Prostate gland (tissue), 2 donors: ENCODE data around the gene FHOD3. TPM values are rescaled to one million over a fixed set of nuclear protein-coding genes. Genes with fewer than 3 reads are reported as not detected.
A peak's percentile ranks its signal among the peaks of the same experiment; 100 is the strongest.

Experiments used
- DNase-seq: peaks from one replicate; pipeline ENCODE4 v3.0.0-alpha.2; 2019; ENCODE audit warnings: low spot score
- H3K27ac ChIP-seq, 2 donors: fragments of 200-600 bp; sonication (generic); 2 replicates each; pipeline ENCODE4 v1.5.1; 2017 to 2019
- H3K27me3 ChIP-seq: fragments of 200-600 bp; sonication (generic); replicated peaks from 2 replicates; pipeline ENCODE4 v1.5.1; 2019; ENCODE audit not compliant: insufficient read depth
- H3K36me3 ChIP-seq, 2 donors: fragments of 200-600 bp; sonication (generic); 1 replicate in 1 of 2; 2 replicates in 1 of 2; pipeline versions ENCODE4 v1.5.1 to v1.8.1; 2017 to 2019
- H3K4me1 ChIP-seq: fragments of 200-600 bp; sonication (generic); replicated peaks from 2 replicates; pipeline ENCODE4 v1.5.1; 2019
- H3K4me3 ChIP-seq, 2 donors: fragments of 200-600 bp; sonication (generic); 2 replicates each; pipeline ENCODE4 v1.5.1; 2017 to 2019
- H3K9me3 ChIP-seq: fragments of 200-600 bp; sonication (generic); 2 replicates; pipeline ENCODE4 v1.5.1; 2017
- POLR2A ChIP-seq: fragments of 450-650 bp; IDR thresholded peaks from one replicate; pipeline ENCODE4 v1.6.1; 2016; ENCODE audit warnings: antibody characterized with exemption, mild to moderate bottlenecking
- POLR2AphosphoS5 ChIP-seq: sonication (generic); formaldehyde crosslinking; IDR thresholded peaks from one replicate; pipeline ENCODE4 v1.6.1; 2017; ENCODE audit warnings: antibody characterized with exemption
- WGBS: methylation state at CpG from one replicate; pipeline ENCODE4 v1.1.5; 2018; 5-methylcytosine and 5-hydroxymethylcytosine counted together
- intact Hi-C: fragments of 100-400 bp; cut with DNase I; formaldehyde crosslinking; loops from one replicate; pipeline ENCODE4 v1.14.2; 2022
- total RNA-seq, 2 donors: library from RNA; depleted of rRNA; stranded (reverse); fragments of >200 nt; gene quantifications; one replicate each; pipeline ENCODE4 v1.1.0, GENCODE V29; 2016
- TF ChIP-seq, protein P1 (sequence below), 4 experiments: fragments of 200-600 bp in 2 of 4; fragments of 450-650 bp in 2 of 4; sonication (generic) in 2 of 4; IDR thresholded peaks; 1 replicate in 3 of 4; 2 replicates in 1 of 4; pipeline ENCODE4 v1.5.1; 2016 to 2019; ENCODE audit warnings: antibody characterized with exemption in 4 of 4, mild to moderate bottlenecking in 2 of 4, moderate library complexity in 2 of 4

FHOD3 gene
- 10 to 100 TPM; 25.1 to 52.5 TPM for total RNA-seq

DNA sequence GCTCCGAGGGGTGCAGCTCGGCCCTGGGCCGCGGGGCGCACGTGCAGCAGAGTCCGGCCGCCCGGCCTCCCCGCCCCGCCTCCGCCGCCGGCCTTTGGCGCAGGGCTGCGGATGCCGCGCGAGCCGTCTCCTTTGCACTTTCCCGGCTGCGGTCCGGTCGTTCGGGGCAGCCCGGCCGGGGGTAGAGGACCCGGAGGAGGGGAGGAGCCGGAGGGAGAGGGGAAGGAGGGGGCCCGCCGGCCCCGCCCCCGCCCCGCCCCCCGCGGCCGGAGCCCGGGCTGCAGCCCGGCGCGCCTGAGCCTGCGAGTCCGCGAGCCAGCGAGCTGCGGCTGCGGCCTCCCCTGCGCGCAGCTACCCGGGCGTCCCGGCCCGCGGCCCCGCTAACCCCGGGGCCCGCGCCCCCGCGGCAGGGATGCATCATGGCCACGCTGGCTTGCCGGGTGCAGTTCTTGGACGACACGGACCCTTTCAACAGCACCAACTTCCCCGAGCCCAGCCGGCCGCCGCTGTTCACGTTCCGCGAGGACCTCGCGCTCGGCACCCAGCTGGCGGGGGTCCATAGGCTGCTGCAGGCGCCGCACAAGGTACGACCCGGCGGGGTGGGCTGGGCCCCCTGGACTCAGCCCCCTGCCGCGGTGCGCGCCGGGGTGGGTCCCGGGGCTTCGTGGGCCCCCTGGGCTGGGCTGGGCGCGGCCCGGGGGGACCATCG, at the start of gene FHOD3:
TSS of gene FHOD3 (plus strand) at position 297 of the 709 bp plus-strand sequence. CDS start at position 420, 123 bp downstream.
- Histone ChIP-seq H3K27me3 (no peaks in the 10 kb centered on the region), H3K36me3 (no peaks in the 10 kb centered on the region), H3K27ac (peak within 1 kb of the TSS; percentile 54 to 68), H3K4me1 (peaks cover 6% of the 10 kb centered on the region), H3K9me3 (no peaks in the 10 kb centered on the region), H3K4me3 (peak within 1 kb of the TSS; percentile 54 to 63)
- WGBS: 0% methylated on average over 37 of the region's 91 CpGs
- DNase-seq: peak; percentile 40
- intact Hi-C loops: loop anchor here (2.0 to 10.0 kb wide), 5 partner anchors 117 to 517 kb away; no protein-coding TSS in a partner anchor
- TF ChIP-seq POLR2AphosphoS5: no peak

DNA sequence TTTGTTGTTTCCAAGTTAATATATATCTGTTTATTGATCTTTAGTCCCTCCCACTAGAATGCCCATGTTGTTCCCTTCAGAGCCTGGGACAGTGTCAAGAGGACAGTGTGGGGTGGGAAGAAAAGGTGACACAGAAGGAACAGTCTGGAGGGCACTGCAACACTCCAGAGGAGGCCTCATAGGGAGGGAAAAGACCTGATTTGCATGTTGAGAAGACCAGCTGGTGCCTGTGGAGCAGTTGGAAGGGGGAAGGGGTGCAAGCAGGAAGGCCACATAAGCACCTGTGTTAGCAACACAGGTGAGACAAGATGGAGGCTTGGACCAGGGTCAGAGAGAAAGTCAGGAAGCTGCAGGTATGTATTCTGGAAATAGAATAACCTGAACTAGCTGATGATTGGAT, 48.1 kb upstream of the FHOD3 start:
- intact Hi-C loops: no loop called here
- Histone ChIP-seq H3K36me3 (no peaks in the 10 kb centered on the region), H3K27ac (no peak overlapping the region), H3K27me3 (no peaks in the 10 kb centered on the region), H3K4me1 (no peaks in the 10 kb centered on the region), H3K4me3 (no peak overlapping the region), H3K9me3 (no peaks in the 10 kb centered on the region)
- TF ChIP-seq POLR2A (no peak), POLR2AphosphoS5 (no peak)
- TF ChIP-seq, protein P1, sequence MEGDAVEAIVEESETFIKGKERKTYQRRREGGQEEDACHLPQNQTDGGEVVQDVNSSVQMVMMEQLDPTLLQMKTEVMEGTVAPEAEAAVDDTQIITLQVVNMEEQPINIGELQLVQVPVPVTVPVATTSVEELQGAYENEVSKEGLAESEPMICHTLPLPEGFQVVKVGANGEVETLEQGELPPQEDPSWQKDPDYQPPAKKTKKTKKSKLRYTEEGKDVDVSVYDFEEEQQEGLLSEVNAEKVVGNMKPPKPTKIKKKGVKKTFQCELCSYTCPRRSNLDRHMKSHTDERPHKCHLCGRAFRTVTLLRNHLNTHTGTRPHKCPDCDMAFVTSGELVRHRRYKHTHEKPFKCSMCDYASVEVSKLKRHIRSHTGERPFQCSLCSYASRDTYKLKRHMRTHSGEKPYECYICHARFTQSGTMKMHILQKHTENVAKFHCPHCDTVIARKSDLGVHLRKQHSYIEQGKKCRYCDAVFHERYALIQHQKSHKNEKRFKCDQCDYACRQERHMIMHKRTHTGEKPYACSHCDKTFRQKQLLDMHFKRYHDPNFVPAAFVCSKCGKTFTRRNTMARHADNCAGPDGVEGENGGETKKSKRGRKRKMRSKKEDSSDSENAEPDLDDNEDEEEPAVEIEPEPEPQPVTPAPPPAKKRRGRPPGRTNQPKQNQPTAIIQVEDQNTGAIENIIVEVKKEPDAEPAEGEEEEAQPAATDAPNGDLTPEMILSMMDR (IDR thresholded peaks at IDR 0.05): no peak
- no peak for DNase-seq

DNA sequence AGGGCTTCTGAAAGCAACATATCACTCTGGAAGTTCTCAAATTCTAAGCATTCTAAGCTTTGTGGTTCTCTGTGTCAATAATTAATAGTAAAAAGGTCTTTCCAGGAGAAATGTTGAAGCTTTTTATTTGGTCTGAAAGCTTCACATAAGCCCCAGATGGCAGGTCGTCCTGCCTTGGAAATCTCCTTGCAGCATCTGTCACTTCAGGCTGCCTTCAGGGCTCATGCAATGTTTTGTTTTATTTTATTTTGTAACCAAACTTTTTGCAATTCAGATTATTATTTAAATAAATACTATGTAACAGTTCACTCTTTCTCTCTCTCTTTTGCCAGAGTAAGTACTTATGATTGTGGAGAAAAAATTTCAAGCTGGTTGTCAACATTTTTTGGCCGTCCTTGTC, 46.7 kb upstream of the FHOD3 start:
- DNase-seq: no peak
- Histone ChIP-seq H3K4me1 (no peaks in the 10 kb centered on the region), H3K36me3 (no peaks in the 10 kb centered on the region), H3K27ac (no peak overlapping the region), H3K27me3 (no peaks in the 10 kb centered on the region), H3K4me3 (no peak overlapping the region), H3K9me3 (no peaks in the 10 kb centered on the region)
- WGBS: 61% methylated on average over 2 of the region's 2 CpGs
- intact Hi-C loops: no loop called here
- TF ChIP-seq POLR2AphosphoS5 (no peak), POLR2A (no peak)
- TF ChIP-seq, protein P1 (IDR thresholded peaks at IDR 0.05): no peak

DNA sequence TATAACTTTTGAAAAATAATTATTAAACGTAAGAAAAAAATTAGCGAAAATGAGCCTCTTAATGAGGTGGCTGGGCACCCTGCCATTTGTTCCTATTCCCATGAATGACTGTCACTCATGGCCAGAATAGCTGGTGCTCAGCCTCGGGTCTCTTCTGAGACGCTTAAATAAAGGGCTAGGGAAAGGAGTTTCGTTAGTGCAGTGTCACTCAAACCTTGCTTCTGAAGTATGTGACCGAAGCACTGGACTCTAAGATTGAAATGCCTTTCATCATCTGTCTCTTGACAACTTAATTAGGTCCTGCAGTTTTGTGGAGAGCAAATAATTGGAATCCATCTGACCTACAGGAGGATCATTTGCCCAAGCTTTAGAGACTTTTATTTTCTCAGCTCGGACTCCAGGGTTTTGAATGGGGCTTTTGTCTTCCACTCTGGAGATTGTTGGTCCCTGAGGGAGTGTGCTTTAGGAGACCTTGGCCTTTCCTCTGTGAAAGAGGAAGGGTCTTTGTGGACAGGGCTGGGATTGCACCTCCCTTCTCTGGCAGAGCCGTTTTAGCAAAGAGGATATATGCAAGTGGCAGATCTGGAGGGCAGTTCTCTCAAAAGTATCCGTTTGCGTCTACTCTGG, 42.3 kb upstream of the FHOD3 start:
- H3K27me3 ChIP-seq: no peaks in the 10 kb centered on the region
- TF ChIP-seq, protein P1 (IDR thresholded peaks at IDR 0.05): no peak
- no peak for TF ChIP-seq POLR2AphosphoS5
- no peak for TF ChIP-seq POLR2A
- DNase-seq: no peak
- WGBS: 75% methylated on average over 10 of the region's 10 CpGs
- no peaks in the 10 kb centered on the region for H3K9me3 ChIP-seq
- H3K36me3 ChIP-seq: no peaks in the 10 kb centered on the region
- intact Hi-C loops: no loop called here
- H3K4me1 ChIP-seq: no peaks in the 10 kb centered on the region
- no peak overlapping the region for H3K27ac ChIP-seq
- no peak overlapping the region for H3K4me3 ChIP-seq

DNA sequence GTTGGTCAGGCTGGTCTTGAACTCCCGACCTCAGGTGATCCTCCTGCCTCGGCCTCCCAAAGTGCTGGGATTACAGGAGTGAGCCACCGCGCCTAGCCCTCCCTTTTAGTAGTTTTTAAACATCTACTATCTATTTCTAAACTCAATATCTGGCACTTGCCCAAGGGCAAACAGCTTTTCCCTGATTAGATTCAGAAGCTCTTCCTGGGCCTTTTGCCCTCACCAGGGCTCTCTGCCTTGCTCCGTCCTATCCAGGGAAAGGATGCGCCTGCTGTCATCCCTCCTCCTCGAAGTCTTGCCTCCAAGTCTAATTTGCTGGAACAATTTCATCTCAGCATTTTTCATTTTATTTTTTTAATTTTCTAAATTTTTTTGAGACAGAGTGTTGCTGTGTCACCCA, 41.4 kb upstream of the FHOD3 start:
- no peaks in the 10 kb centered on the region for H3K9me3 ChIP-seq
- no peak for TF ChIP-seq POLR2AphosphoS5
- H3K4me1 ChIP-seq: no peaks in the 10 kb centered on the region
- no peak overlapping the region for H3K4me3 ChIP-seq
- intact Hi-C loops: no loop called here
- 90% methylated on average over 7 of the region's 7 CpGs for WGBS
- H3K36me3 ChIP-seq: no peaks in the 10 kb centered on the region
- H3K27ac ChIP-seq: no peak overlapping the region
- no peaks in the 10 kb centered on the region for H3K27me3 ChIP-seq
- no peak for DNase-seq

DNA sequence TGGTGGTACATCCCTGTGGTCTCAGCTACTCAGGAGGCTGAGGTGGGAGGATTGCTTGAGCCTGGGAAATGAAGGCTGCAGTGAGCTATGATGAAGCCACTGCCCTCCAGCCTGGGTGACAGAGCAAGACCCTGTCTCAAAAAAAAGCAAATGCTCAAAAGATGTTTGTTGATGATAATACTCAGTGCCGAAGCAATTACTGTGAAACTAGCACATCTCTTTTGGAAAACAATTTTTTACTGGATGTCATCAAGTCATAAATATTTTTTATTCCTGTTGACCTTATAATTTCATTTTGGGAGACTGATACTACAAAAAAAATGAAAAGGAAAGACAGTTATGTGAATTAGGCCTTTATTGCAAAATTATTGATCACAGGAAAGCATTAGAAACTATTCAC, 34.5 kb upstream of the FHOD3 start:
- intact Hi-C loops: no loop called here
- WGBS: 80% methylated on average over 1 of the region's 1 CpG
- H3K4me1 ChIP-seq: no peaks in the 10 kb centered on the region

More for the DNA sequence above, 34.5 kb upstream of the FHOD3 start:
- no peak for TF ChIP-seq POLR2A
- TF ChIP-seq, protein P1 (IDR thresholded peaks at IDR 0.05): no peak
- H3K36me3 ChIP-seq: no peaks in the 10 kb centered on the region
- DNase-seq: no peak
- H3K9me3 ChIP-seq: no peaks in the 10 kb centered on the region
- no peak overlapping the region for H3K27ac ChIP-seq
- H3K27me3 ChIP-seq: no peaks in the 10 kb centered on the region
- H3K4me3 ChIP-seq: no peak overlapping the region
